Stimulated activated CD8-positive, alpha-beta memory T cell treated with anti-CD3 and anti-CD28 coated beads, Interleukin-15, amount 100 ng/mL, for 1 hour (primary cell): ENCODE data around the gene TAMALIN.

Source experiments
- DNase-seq: peaks from one replicate; pipeline ENCODE4 v3.0.0-alpha.2; 2020; ENCODE audit warnings: low read depth

TAMALIN gene

DNA sequence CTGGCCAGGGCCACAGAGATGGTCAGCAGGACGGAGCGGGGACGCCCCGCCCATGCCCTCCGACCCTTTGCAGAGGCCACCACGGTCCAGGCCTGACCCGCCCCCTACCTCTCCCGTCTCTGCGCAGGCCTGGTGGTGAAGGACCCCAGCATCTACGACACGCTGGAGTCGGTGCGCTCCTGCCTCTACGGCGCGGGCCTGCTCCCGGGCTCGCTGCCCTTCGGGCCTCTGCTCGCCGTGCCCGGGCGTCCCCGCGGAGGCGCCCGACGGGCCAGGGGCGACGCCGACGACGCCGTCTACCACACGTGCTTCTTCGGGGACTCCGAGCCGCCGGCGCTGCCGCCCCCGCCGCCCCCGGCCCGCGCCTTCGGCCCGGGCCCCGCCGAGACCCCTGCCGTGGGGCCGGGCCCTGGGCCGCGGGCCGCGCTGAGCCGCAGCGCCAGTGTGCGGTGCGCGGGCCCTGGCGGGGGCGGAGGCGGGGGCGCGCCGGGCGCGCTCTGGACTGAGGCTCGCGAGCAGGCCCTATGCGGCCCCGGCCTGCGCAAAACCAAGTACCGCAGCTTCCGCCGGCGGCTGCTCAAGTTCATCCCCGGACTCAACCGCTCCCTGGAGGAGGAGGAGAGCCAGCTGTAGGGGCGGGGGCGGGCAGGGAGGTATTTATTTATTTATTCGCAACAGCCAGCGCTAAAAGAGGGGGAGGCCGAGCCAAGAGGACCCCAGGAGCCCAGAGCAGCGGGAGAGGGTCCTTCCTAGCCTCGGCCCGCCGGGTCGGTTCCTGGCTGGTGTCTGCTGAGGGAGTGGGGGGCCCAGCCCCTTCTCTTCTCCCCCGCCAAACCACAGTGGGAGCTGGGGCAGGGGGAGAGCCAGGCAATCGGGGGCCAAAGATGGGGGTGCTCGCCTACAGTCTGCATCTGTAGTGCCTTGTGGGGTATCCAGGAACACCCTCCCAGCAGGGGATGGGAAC, 8.1 kb downstream of the TAMALIN start:
- no peak for DNase-seq

DNA sequence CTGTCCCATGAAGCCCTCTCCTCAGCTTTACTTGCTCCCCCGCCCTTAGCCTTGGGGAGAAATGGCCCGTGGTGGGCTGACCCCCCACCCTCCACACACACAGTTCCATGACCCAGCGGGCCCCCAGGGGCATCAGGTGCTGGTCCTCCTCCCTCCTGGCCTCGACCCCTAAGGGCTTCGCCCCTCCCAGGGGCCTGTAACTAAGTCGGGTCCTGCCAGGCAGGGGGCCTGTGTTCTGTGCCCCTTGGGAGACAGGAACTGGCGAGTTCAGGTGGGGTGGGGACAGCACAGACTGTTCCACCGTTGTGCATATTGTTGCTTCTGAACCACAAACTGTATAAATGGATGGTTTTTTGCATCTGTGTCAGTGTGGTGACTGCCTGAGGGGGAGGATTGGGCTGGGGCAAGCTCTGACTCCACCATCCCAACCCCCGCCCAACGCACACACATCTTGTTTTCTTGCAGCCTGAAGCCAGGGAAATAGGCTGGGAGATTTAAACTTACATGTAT, 8.8 kb downstream of the TAMALIN start:
- no peak for DNase-seq

DNA sequence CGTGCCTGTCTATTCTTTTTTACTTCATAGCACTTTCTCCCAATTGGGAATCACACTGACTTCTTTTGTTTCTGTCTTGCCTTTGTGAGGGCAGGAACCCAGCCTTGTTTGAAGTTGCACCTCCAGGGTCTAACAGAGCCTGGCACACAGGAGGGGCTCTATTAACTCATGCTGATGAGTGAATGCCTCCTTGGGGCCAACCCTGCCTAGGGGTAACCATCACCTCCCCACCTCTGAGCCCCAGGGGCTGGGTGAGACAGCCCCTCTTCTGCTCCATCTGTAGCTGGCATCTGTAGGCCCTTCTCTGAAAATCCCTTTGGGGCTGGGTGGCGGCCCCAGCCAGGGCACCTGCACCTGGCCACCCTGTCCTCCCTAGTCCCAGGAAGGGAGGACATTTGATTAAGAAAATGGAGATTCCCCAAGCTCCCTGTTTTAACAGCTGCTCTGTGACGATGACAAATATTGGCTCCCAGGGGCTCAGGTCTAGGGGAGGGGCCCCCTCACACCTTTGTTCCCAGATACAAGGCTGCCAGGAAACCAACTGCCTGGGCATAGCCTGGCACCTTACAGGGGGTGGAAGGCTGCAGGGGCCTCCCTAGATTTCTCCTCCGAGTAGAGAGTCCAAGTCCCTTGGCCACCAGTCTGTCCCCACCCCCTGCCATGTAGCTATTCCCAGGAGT, 11.8 kb downstream of the TAMALIN start:
- no peak for DNase-seq

DNA sequence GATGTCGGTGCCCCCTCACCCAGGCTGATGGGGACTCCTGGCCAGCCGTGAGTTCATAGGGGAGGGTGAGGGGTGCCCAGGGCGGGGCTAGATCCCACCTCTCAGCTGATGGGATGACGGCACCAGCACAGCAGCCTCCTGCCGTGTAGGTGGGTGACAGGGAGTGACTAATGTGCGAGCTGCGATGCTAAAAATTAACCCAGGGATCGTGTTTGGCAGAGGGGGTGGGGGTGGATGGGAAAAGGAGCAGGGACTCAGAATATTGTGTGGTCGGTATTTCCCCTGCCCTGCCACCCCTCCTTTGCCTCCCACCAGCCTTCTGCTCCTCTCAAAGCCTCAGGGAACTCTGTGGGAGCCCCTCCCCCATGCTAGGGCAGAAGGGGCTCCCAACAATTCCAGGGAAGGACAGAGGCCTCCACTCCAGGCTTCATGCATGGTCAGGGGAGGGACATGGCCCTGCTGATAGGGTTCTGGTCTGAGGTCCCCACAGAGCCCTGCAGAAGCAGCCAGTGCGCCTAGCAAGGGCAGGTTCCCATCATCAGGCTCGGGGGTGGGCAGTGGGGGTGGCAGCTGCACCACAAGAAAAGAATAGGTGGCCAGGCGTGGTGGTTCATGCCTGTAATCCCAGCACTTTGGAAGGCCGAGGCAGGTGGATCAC, 12.5 kb downstream of the TAMALIN start:
- no peak for DNase-seq

DNA sequence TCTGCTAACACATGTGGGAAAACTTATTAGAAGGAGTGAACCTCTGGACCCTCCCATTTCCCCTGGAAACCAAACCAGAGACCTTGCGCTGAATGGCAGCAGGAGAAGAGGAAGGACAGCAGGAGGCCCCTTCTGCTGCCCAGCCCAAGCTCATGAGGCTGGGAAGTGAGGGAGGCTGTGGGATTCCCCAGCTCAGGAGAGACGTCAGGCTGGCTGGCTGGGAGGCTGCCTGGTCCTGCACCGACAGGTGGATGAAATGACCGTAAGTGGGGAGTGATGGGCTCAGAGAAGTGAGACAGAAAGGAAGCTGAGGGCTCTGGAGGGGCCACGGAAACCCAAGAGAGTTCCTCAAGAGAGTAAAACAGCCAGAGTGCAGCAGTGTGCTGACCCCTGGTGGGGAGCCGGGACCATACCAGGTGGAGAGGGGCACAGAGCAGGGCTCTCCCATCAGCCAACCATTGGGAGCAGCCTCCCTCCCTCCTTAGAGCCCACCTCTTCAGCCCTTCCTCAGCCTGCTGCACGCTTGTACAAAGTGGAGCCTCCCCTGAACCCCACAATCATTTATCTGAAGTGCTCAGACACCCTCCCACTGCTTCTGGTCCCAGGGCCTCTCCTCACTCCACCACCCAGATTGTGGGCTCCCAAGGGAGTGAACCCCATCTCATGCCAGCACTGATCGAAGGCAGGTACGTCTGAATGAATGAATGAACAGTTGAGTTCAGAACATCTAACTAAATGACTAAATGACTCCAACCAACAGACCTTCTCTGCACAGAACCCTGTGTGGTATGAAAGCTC, 14.0 kb downstream of the TAMALIN start:
- no peak for DNase-seq

DNA sequence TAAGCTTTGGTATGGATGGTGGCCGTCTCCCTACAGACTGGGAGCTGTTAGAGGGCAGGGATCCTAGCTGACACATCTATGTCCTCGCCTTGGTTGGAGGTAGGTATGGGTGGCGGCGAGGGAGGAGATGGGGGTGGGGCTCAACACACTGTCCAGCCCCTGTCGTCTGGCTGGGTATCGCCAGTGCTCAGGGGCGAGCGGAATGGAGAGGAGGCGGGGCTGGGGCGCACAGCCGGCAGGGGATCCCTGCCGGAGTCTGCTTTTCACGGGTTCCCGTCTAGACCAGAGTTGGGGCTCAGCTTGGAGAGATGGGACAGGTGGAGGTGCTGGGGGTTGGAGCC, 16.1 kb downstream of the TAMALIN start:
- DNase-seq, result no peak

DNA sequence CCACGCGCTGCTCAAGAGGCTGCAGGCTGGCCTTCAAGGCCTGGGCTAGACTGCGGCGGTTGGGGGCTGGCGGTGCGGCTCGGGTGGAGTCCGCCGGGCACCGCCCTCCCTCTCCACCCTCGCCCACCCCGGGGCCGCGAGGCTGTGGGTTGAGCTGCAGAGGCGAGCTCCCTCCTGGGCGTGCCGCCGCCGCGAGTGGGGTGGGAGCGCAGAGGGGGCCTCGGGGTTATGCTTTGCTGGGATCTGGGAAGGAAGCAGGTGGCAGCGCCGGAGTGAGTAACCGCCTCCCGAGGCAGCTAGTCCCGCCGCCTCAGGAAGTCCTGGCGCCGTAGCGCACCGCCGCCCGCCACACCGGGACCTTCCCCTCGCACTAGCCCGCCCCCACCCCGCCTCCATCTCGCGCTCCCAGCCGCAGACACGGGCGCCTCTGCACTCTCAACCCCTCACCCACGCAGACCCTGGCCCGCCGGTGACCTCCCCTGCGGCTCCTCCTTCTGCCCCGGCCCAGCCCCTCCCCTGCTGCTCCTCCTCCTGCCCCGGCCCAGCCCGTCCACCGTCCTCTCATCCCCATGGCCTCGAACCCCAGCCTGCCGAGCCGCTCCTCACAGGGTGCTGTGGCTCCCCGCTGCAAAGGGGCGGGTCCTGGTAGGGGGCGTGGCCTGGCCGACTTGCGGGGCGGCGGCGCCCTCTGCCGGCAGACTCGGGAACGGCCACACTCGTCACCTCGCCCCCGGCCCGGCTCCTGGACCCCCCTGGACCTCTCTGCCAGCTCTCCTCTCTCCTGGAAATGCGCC, 16.6 kb downstream of the TAMALIN start:
- peak; percentile 87 for DNase-seq

DNA sequence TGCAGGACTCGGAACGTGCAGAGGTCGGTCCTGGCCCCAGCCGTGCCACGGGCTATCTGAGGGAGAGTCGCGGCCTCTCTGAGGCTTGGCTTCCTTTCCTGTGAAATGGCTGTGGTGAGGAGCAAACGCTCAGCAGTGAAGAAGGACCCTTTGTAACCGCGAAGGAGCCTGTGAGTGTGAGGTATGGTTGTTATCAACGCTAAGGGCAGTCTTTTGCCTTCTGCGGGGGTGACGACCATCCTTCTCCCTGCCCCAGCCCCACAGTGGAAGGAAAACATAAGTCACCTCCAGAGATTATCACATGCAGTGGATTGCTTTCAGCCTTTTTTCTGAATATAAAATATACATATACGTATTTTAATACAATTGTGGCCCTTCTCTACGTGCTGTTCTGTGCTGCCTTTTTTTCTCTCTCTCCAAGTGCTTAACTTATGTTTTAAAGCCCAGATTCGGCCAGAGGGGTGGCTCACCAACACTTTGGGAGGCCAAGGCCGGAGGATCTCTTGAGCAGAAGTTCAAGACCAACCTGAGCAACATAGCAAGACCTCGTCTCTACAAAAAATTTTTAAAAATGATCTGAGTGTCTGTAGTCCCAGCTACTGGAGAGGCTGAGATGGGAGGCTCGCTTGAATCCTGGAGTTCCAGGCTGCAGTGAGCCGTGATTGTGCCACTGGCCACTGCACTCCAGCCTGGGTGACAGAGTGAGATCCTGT, 17.4 kb downstream of the TAMALIN start:
- no peak for DNase-seq

DNA sequence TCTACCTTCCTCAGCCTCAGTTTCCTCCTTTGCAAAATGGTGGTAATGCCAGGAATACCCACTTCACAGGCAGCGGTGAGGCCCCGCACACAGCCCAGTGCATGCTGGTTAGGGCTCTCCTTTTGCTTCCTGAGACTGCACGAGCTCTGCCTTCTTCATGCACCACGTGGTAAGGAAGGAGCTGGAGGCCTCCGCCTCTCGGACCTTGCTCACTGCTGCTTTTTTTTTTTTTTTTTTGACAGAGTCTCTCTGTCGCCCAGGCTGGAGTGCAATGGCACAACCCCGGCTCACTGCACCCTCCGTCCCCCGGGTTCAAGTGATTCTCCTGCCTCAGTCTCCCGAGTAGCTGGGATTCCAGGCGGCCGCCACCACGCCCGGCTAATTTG, 18.1 kb downstream of the TAMALIN start:
- no peak for DNase-seq

DNA sequence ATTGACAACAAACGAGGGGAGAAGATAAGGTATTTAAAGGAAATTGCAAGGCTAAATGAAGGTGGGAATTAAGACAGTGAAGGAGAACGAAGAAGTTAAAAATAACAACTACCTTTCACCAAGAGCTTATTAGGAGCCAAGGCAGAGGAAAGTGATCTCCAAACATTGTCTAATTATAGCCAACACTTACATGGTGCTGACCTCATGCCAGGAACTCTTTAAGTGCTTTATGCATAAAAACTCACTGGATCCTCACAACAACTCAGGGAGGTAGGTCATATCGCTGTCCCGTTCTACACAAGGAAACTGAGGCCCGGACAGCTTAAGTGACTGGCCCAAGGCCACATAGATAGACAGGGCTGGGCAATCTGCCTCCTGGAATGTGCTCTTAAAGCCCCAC, 19.5 kb downstream of the TAMALIN start:
- DNase-seq, result no peak

DNA sequence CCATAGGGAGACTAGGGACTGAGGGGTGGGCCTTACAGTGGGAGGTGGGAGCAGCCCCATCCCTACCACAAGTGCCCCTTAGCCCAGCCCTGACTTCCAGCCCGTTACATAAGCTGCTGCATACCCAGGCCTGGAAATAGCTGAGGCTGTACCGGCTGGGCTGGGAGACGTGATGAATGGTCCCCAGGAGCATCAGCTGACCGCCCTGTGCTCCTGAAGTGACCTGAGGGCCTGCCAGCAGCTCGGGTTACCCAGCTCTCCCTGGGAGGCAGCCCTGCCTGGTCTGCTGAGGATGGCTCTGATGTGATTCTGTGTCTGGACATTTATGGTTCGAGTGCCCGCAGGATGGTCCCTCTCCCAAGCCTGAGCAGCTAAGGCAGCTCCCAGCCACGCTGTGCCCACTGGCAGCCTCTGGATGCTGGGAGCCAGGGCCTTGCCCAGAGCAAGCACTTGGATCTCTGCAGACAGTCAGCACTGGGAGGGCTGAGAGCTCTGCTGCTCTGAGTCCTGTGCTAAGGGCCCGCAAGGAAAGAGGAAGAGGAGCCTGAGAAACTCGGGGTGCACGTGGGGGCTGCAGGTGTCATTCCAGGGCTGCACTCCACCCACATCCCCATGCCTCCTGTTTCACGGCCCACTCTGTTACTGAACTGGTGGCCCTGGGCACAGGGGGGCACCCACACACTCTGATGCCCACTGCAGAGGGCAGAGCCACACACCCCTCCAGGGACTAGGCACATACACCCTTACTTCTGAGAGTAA, 20.5 kb downstream of the TAMALIN start:
- no peak for DNase-seq

DNA sequence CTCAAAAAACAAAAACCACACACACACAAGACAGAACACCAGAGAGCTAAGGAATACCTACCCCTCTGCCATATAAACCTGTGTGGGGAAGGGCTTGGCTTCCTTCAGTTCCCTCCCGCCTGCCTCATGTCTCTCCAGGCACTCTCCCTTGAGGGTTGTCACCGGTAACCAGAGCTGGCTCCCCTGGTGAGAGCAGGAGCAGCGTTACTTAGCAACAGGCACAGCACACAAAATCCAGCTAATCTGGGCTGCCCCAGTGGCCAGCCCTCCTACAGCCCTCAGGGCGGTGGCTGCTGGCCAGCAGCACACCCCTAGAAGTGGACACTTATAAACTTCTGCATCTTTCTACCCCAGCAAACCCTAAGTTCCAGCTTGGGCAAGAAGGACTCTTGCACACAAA, 22.9 kb downstream of the TAMALIN start:
- no peak for DNase-seq

DNA sequence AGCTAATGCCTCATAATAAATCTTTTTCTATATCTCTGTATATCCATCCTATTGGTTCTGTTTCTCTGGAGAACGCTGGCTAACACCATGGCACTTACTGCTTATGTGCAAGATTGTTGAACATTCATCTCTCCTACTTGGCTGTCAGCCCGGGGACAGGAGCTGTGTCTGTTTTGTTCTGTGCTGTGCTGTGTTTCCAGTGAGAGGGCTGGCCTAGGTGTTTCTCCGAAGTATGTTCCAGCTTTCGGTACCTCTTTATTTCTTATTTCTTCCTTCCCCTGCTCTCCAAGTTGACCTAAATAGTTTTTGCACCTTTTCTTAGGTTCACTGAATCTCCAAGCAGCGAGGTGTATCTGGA, 25.7 kb downstream of the TAMALIN start:
- no peak for DNase-seq

DNA sequence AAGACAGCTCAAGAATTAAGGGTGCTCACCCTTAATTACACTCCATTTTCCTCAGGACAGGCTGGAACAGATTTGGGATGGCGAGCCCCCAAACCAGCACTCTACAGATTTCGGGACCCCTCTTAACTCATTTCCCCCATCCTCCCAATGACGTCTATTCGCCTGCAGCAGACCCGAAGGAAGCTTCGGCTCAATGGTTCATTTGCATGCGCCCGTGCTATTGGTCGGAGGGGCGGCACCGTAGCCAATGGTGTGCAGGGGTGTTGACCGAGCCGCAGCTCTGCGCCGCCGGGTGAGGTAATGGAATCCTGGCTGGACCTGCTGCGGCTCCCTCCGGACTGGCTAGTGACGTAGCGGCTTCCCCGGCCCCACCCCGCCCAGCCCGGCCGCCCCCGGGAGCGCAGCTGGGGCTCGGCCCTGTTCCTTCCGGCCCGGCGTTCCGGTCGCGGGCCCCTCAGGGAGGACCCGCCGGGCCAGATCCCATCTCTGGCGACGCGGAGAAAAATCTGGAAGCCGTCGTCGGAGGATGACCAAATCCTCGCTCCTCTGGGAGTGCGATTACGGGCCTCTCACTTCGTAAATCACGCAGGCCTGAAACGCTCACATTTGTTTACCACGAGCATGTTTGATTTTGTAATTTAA, 26.2 kb downstream of the TAMALIN start:
- peak; percentile 79 for DNase-seq

DNA sequence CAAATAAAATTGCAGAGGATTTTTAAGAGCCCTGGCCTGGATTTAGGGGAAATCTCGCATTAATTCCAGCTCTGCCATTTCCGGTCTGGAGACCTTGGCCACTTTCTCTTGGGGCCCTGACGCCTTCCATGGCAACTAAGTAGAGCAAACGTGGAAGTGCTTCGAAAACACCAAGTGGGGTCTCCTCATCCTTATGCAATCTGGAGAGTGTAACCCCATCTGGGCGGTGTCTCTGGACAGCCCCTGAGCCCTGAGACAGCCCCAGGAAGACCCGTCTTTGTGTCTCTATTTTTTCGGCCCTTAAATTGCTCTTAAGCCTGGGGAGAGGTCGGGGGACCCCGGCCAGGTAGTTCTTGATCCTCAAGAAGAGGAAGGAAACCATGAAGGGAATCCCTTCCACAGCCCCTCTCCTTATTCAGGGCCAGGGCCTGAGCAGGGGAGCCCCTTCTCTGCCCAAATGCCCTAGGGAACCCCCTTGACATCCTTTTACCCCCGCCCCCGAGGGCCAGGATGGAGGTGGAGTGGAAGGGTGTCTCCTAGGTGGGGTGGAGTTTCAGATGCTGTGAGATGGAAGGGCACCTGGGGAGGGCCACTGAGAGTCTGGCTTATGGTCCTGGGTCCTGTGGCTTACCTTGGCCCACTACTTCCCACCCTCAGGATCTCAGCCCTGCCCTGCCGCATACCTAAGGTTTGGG, 26.8 kb downstream of the TAMALIN start:
- DNase-seq, result no peak

DNA sequence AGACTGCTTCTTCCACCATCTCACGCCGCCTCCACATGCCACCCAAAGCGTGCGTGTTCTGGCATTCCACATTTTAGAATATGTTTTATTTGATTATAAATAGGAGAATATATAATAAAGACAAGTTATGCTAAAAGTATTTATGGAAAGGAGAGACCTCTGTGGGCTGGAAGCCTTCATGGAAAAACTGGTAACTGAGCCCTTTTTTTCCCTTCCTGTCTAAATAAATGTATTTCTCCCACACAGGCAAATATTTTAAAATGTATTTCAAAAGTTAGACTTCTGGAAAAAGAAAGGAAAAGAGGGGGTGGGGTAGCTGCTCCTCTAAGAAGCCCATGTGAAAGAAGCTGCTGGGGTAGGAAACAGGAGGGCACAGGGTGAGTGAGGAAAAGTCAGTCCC, 28.4 kb downstream of the TAMALIN start:
- DNase-seq, result no peak

DNA sequence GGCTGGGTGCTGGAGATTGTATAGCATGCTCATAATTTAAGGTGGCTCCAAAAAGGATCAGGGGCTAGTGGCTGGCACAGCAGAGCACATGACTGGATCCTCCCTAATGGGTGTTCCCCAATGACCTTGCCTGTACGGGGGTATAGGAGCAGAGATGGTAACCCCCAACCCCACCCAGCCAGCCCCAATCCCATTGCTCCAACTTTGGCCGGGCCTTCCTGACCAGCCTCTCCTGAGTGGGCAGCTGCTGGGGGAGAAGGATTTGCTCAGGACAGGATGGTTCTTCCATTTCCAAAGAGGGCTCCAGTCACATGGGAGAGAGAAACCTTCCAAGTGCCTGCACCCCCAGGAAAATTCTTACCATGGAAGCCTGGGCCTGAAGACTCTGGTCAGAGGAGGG, 29.2 kb downstream of the TAMALIN start:
- no peak for DNase-seq

DNA sequence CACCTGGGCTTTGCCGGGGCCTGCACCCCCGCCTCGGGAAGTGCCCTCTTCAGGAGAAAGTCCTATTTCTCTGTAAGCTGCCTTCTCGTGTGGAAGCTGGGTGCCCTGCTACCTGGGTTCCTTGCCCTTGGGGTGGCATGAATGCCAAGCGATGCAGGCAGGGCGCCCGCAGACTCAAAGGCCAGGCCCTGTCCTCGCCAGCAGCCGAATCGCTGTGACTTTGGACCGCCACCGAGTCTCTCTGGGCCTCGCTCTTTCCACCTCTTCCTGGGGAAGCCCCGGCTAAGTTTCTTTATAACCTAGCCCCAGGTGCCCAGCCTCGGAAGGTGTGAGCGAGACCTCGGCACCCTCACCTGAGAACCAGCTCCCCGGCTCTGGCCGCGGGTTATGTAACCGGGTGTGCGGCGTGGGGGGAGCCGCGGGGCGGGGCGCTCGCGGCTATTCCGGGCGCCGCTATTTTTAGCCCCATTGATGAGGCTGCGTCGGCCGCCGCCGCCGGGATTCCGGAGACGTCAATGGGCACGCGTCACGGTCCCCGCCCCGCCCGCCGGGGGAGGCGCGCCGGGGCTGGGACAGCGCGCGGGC, 29.9 kb downstream of the TAMALIN start:
- DNase-seq, result peak; percentile 74
